HCT116 (cell line): ENCODE results near the gene LHFPL6. TPM values are rescaled to one million over a fixed set of nuclear protein-coding genes. Genes with fewer than 3 reads are reported as not detected.

ENCODE experiments used
- ATAC-seq: fragments of 200-7000 bp; cut with Tn5 transposase; 2 replicates; pipeline ENCODE4 v1.9.1; 2020; ENCODE audit warnings: mild to moderate bottlenecking, moderate library complexity
- BruUV-seq: library from RNA; stranded (reverse); fragments of 400-500 nt; replicated peaks from 2 replicates; lab custom pipeline; 2021; lab: Mats Ljungman, UMichigan
- CTCF ChIA-PET: fragments of 300-600 bp; sonication (Branson Sonifier 250); formaldehyde crosslinking; loops from one replicate; lab custom pipeline; 2021; ENCODE audit warnings: antibody characterized with exemption; lab: Charles Lee
- POLR2A ChIA-PET: fragments of 300-600, 350-600 bp; sonication (Branson Sonifier 250); formaldehyde crosslinking; loops from one replicate; lab custom pipeline; 2021; ENCODE audit warnings: antibody characterized with exemption; lab: Charles Lee
- RAD21 ChIA-PET, 2 experiments: fragments of 300-600 bp; sonication (Branson Sonifier 250); formaldehyde crosslinking; loops; one replicate each; lab custom pipeline; 2023; ENCODE audit warnings: low total read pairs in 2 of 2; ENCODE audit not compliant: uncharacterized antibody in 2 of 2, unreplicated experiment in 2 of 2, low non-redundant PET in 1 of 2; lab: Charles Lee
- DNase-seq: peaks from one replicate; pipeline ENCODE4 v3.0.0-alpha.2; 2010; ENCODE audit warnings: low read depth, low spot score
- H2AFZ ChIP-seq: fragments of 200-600 bp; shearing (Covaris generic), sonication (generic); 2 replicates; pipeline ENCODE4 v1.6.1; 2017; ENCODE audit warnings: low read depth, mixed run types, mixed read lengths, antibody characterized with exemption, low read length; ENCODE audit not compliant: poor library complexity, severe bottlenecking
- H3K27ac ChIP-seq: 2 replicates; pipeline ENCODE4 v1.5.1; 2012; ENCODE audit warnings: low read depth, low read length
- H3K27me3 ChIP-seq: fragments of 200-600 bp; sonication (generic); 2 replicates; pipeline ENCODE4 v1.6.1; 2016; ENCODE audit warnings: mixed run types, low read length, mixed read lengths; ENCODE audit not compliant: insufficient read depth
- H3K36me3 ChIP-seq, 2 experiments: fragments of 200-500 bp in 1 of 2; fragments of 200-600 bp in 1 of 2; sonication (Bioruptor generic) in 1 of 2; sonication (generic) in 1 of 2; 2 replicates each; pipeline versions ENCODE4 v1.5.1 to v1.6.1; 2014 to 2016; ENCODE audit warnings: low read length in 2 of 2, inconsistent platforms in 1 of 2, mixed read lengths in 1 of 2, mixed run types in 1 of 2; ENCODE audit not compliant: insufficient read depth in 2 of 2, control insufficient read depth in 1 of 2
- H3K4me1 ChIP-seq, 2 experiments: fragments of 200-600 bp in 1 of 2; sonication (generic) in 1 of 2; 2 replicates each; pipeline versions ENCODE4 v1.5.1 to v1.6.1; 2012 to 2017; ENCODE audit warnings: low read length in 2 of 2, inconsistent platforms in 1 of 2, mild to moderate bottlenecking in 1 of 2, mixed read lengths in 1 of 2, mixed run types in 1 of 2, moderate library complexity in 1 of 2; ENCODE audit not compliant: insufficient read depth in 2 of 2, control insufficient read depth in 1 of 2
- H3K4me2 ChIP-seq: fragments of 200-600 bp; sonication (generic); 2 replicates; pipeline ENCODE4 v1.6.1; 2017; ENCODE audit warnings: mixed run types, low read length, mixed read lengths
- H3K4me3 ChIP-seq, 2 experiments: fragments of 200-600 bp in 1 of 2; sonication (generic) in 1 of 2; replicated peaks in 1 of 2; 2 replicates each; pipeline ENCODE4 v1.5.1; 2011 to 2016; ENCODE audit warnings: low read length in 2 of 2, control low read depth in 1 of 2, low read depth in 1 of 2, mild to moderate bottlenecking in 1 of 2, mixed read lengths in 1 of 2, mixed run types in 1 of 2
- H3K79me2 ChIP-seq: fragments of 200-600 bp; sonication (generic); 2 replicates; pipeline ENCODE4 v1.6.1; 2017; ENCODE audit warnings: mild to moderate bottlenecking, mixed run types, low read length, moderate library complexity, mixed read lengths; ENCODE audit not compliant: insufficient read depth
- H3K9ac ChIP-seq: fragments of 200-600 bp; sonication (generic); 2 replicates; pipeline ENCODE4 v1.6.1; 2016; ENCODE audit warnings: low read length, mixed read lengths
- H3K9me2 ChIP-seq: fragments of 200-600 bp; sonication (generic), shearing (Covaris generic); 2 replicates; pipeline ENCODE4 v1.6.1; 2017; ENCODE audit warnings: mixed run types, mild to moderate bottlenecking, moderate library complexity; ENCODE audit not compliant: insufficient read depth
- H3K9me3 ChIP-seq, 2 experiments: fragments of 200-500 bp in 1 of 2; fragments of 200-600 bp in 1 of 2; sonication (Bioruptor generic) in 1 of 2; sonication (generic) in 1 of 2; 2 replicates each; pipeline ENCODE4 v1.6.1; 2014 to 2017; ENCODE audit warnings: low read length in 2 of 2, mixed read lengths in 2 of 2, inconsistent platforms in 1 of 2, low read depth in 1 of 2, mild to moderate bottlenecking in 1 of 2, mixed run types in 1 of 2, moderate library complexity in 1 of 2; ENCODE audit not compliant: control insufficient read depth in 1 of 2, insufficient read depth in 1 of 2
- H4K20me1 ChIP-seq: fragments of 200-600 bp; sonication (generic), shearing (Covaris generic); 2 replicates; pipeline ENCODE4 v1.6.1; 2017; ENCODE audit warnings: mixed run types, mild to moderate bottlenecking, moderate library complexity; ENCODE audit not compliant: insufficient read depth
- ATF3 ChIP-seq: IDR thresholded peaks from 2 replicates; pipeline ENCODE4 v1.6.1; 2012
- CEBPB ChIP-seq: IDR thresholded peaks from 2 replicates; pipeline ENCODE4 v1.6.1; 2012; ENCODE audit warnings: low read depth
- CTCF ChIP-seq, 3 experiments: fragments of 200-600 bp in 1 of 3; sonication (generic) in 1 of 3; IDR thresholded peaks in 2 of 3; conservative IDR thresholded peaks in 1 of 3; 2 replicates each; pipeline ENCODE4 v1.5.1; 2012 to 2017; ENCODE audit warnings: low read depth in 2 of 3, low read length in 2 of 3, antibody characterized with exemption in 1 of 3, borderline replicate concordance in 1 of 3, control low read depth in 1 of 3, mild to moderate bottlenecking in 1 of 3, mixed read lengths in 1 of 3, mixed run types in 1 of 3, moderate library complexity in 1 of 3; ENCODE audit not compliant: insufficient read depth in 1 of 3
- EGR1 ChIP-seq: IDR thresholded peaks from 2 replicates; pipeline ENCODE4 v1.6.1; 2012; ENCODE audit warnings: low read depth
- ELF1 ChIP-seq: IDR thresholded peaks from 2 replicates; pipeline ENCODE4 v1.6.1; 2012; ENCODE audit warnings: low read depth, borderline replicate concordance
- EZH2phosphoT487 ChIP-seq: fragments of 200-600 bp; IDR thresholded peaks from 2 replicates; pipeline ENCODE4 v1.6.1; 2018; ENCODE audit warnings: antibody characterized with exemption, borderline replicate concordance
- FOSL1 ChIP-seq: IDR thresholded peaks from 2 replicates; pipeline ENCODE4 v1.6.1; 2012; ENCODE audit warnings: low read depth
- JUND ChIP-seq: IDR thresholded peaks from 2 replicates; pipeline ENCODE4 v1.6.1; 2012
- MAX ChIP-seq: IDR thresholded peaks from 2 replicates; pipeline ENCODE4 v1.6.1; 2012
- POLR2A ChIP-seq: IDR thresholded peaks from 2 replicates; pipeline ENCODE4 v1.7.0; 2011; ENCODE audit warnings: borderline replicate concordance; ENCODE audit not compliant: insufficient read depth, insufficient read length; ENCODE audit errors: extremely low read depth
- POLR2AphosphoS5 ChIP-seq: IDR thresholded peaks from 2 replicates; pipeline ENCODE4 v1.6.1; 2011; ENCODE audit warnings: mild to moderate bottlenecking, low read depth, low read length, moderate library complexity
- RAD21 ChIP-seq: IDR thresholded peaks from 2 replicates; pipeline ENCODE4 v1.6.1; 2012; ENCODE audit warnings: low read depth, mild to moderate bottlenecking
- REST ChIP-seq: IDR thresholded peaks from 2 replicates; pipeline ENCODE4 v1.6.1; 2012; ENCODE audit warnings: low read depth
- SP1 ChIP-seq: IDR thresholded peaks from 2 replicates; pipeline ENCODE4 v1.6.1; 2012; ENCODE audit warnings: low read depth
- TCF7L2 ChIP-seq: IDR thresholded peaks from 2 replicates; pipeline ENCODE4 v1.7.0; 2011; ENCODE audit warnings: borderline replicate concordance, inconsistent platforms; ENCODE audit not compliant: insufficient read depth, insufficient read length; ENCODE audit errors: extremely low read depth
- YY1 ChIP-seq: IDR thresholded peaks from 2 replicates; pipeline ENCODE4 v1.6.1; 2011; ENCODE audit warnings: low read length, low read depth, moderate library complexity, mild to moderate bottlenecking; ENCODE audit not compliant: insufficient replicate concordance; ENCODE audit errors: extremely low read depth
- ZBTB33 ChIP-seq: IDR thresholded peaks from 2 replicates; pipeline ENCODE4 v1.6.1; 2011; ENCODE audit warnings: mild to moderate bottlenecking, low read length, moderate library complexity; ENCODE audit not compliant: insufficient replicate concordance; ENCODE audit errors: extremely low read depth
- ZFX ChIP-seq: fragments of 450-650 bp; IDR thresholded peaks from 2 replicates; pipeline ENCODE4 v1.6.1; 2017
- ZNF274 ChIP-seq: fragments of 200-500 bp; sonication (Bioruptor generic); IDR thresholded peaks from 2 replicates; pipeline ENCODE4 v1.6.1; 2014; ENCODE audit warnings: mild to moderate bottlenecking, low read depth, low read length, inconsistent platforms
- intact Hi-C: fragments of 100-400 bp; cut with micrococcal nuclease; formaldehyde crosslinking; loops from 2 replicates; pipeline ENCODE4 v1.10.0; 2022
- total RNA-seq: library from RNA; stranded (reverse); gene quantifications from one replicate; pipeline ENCODE4 v1.2.1, GENCODE V29; 2021; ENCODE audit not compliant: unreplicated experiment

LHFPL6 gene
- total RNA-seq, 1 experiment from 2014 or later: 0.22 TPM

GRCh38 chr13:39556866-39557265, 46.1 kb downstream of the LHFPL6 start:
- Histone ChIP-seq H3K4me3 (no peak overlapping the region), H4K20me1 (no peaks in the 10 kb centered on the region), H3K36me3 (no peaks in the 10 kb centered on the region), H3K27ac (no peak overlapping the region), H3K9ac (no peak overlapping the region), H3K9me3 (no peaks in the 10 kb centered on the region), H3K79me2 (no peaks in the 10 kb centered on the region), H3K4me1 (no peaks in the 10 kb centered on the region), H3K27me3 (no peaks in the 10 kb centered on the region)
- DNase-seq (no peak), ATAC-seq (no peak)
- ChIA-PET CTCF (no interaction called here), POLR2A (no interaction called here)
- intact Hi-C loops: no loop called here
- BruUV-seq: no TSS peak
- no peak for TF ChIP-seq ZNF274
- TF ChIP-seq EGR1: no peak
- TF ChIP-seq FOSL1: no peak
- no peak for TF ChIP-seq CTCF (IDR thresholded peaks at IDR 0.05 in 2 of 3, conservative IDR thresholded peaks at IDR 0.05 in 1 of 3; ENCODE audit: borderline replicate concordance in 1 of 3, insufficient read depth in 1 of 3, low read depth in 2 of 3, low read length in 2 of 3)
- TF ChIP-seq POLR2AphosphoS5: no peak
- TF ChIP-seq ELF1: no peak
- TF ChIP-seq YY1: no peak
- TF ChIP-seq RAD21: no peak
- no peak for TF ChIP-seq SP1
- TF ChIP-seq CEBPB: no peak
- no peak for TF ChIP-seq ATF3
- TF ChIP-seq EZH2phosphoT487: no peak
- TF ChIP-seq POLR2A: no peak
- no peak for TF ChIP-seq ZFX
- no peak for TF ChIP-seq REST
- no peak for TF ChIP-seq TCF7L2
- no peak for TF ChIP-seq ZBTB33
- no peak for TF ChIP-seq JUND
- TF ChIP-seq MAX: no peak
- TF ChIP-seq, all 23 proteins: peak for 0
- RAD21 ChIA-PET: no interaction called here
- no peak overlapping the region for H3K4me2 ChIP-seq
- H3K9me2 ChIP-seq: no peaks in the 10 kb centered on the region; the same call in 1 of the 2 replicates
- H2AFZ ChIP-seq: no peak overlapping the region
